ENCODE data around the gene CD40.

DNA sequence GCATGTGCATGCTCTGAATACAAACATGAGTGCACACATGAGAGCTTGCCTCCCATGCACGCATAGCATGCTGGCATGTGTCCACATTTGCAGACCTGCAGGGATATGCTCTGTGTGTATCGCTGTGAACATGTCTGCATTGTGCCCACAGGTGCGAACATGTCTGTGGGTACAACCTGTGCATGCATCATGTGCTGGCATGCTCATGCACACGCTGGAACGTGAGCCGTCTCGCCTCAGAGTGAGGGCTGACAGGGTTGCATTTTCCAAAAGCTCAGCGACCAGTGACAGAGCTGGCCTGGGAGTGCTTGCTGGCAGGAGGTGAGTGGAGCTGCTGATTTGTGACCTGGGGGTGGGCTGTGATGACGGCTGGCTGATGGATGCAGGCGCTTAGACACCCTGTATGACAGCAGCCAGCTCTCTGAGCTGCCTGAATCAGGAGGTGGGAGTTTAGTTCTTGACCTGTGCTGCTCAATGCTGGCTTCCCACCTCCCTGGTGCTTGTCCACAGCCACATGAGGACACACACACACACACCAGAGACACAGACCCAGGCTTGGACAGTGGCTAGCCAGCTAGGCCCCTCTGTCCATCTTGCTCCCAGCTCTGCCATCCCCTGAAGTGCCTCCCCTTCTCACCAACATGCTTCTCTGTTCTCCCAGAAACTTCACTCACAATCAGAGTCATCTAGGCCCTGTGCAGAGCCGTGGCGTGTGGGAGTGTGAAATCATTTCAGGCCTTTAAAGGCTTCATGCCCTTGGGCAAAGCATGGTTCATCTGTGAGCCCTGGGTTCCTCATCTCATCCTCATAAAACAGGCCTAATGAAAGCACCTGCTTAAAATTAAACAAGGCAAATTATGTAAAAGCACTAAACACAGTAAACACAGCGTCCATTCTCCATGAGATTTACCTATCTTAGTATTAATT is 51.4 kb downstream of the CD40 start:
- no peak for TF ChIP-seq CTCF (IDR thresholded peaks at IDR 0.05)
- TF ChIP-seq POLR2A (IDR thresholded peaks at IDR 0.05) = no peak
- no peak for TF ChIP-seq POLR2AphosphoS5 (IDR thresholded peaks at IDR 0.05)
- no peak for TF ChIP-seq EP300 (IDR thresholded peaks at IDR 0.05)

Measured in upper lobe of left lung (tissue), 4 donors.